Left lung (tissue), 14 donors: ENCODE results near the gene DNMT3A. TPM values are rescaled to one million over a fixed set of nuclear protein-coding genes. Genes with fewer than 3 reads are reported as not detected.

Experiments
- ATAC-seq: fragments of 200-7000 bp; cut with Tn5 transposase; one replicate; pipeline ENCODE4 v1.9.1; 2020; ENCODE audit warnings: moderate library complexity
- DNase-seq, 4 donors: peaks; one replicate each; pipeline ENCODE4 v3.0.0-alpha.2; 2013 to 2020
- H3K27ac ChIP-seq, 2 donors: fragments of 200-600 bp; sonication (generic) in 1 of 2; one replicate each; pipeline versions ENCODE4 v1.5.0 to v1.8.0; 2020 to 2021
- H3K27me3 ChIP-seq, 2 donors: fragments of 200-600 bp; sonication (generic) in 1 of 2; one replicate each; pipeline versions ENCODE4 v1.5.0 to v1.8.0; 2020 to 2021
- H3K36me3 ChIP-seq, 2 donors: fragments of 200-600 bp; sonication (generic) in 1 of 2; one replicate each; pipeline versions ENCODE4 v1.5.0 to v1.8.0; 2020 to 2021
- H3K4me1 ChIP-seq, 2 donors: fragments of 200-600 bp; one replicate each; pipeline ENCODE4 v1.8.0; 2021
- H3K4me3 ChIP-seq, 2 donors: fragments of 200-600 bp; sonication (generic) in 1 of 2; one replicate each; pipeline versions ENCODE4 v1.5.0 to v1.8.0; 2020 to 2021; ENCODE audit warnings: mild to moderate bottlenecking in 1 of 2
- H3K9me3 ChIP-seq, 2 donors: fragments of 200-600 bp; sonication (generic) in 1 of 2; one replicate each; pipeline versions ENCODE4 v1.5.0 to v1.8.0; 2020 to 2021
- CTCF ChIP-seq, 2 donors: fragments of 200-600 bp; sonication (generic) in 1 of 2; IDR thresholded peaks; one replicate each; pipeline versions ENCODE4 v1.5.0 to v1.8.0; 2021; ENCODE audit warnings: antibody characterized with exemption in 2 of 2
- intact Hi-C, 2 donors: fragments of 100-400 bp; cut with DNase I; formaldehyde crosslinking; loops; one replicate each; pipeline versions ENCODE4 v1.11.2 to v1.14.2; 2022
- long read RNA-seq, 12 donors: library from polyadenylated mRNA in 2 of 12; unstranded in 2 of 12; transcript quantifications; one replicate each; pipeline ENCODE4 v2.0.0 and lab custom pipeline, GENCODE V29; 2019 to 2026
- polyA plus RNA-seq, 6 donors: library from polyadenylated mRNA; unstranded; fragments of 120-200 nt; gene quantifications; one replicate each; pipeline ENCODE4 v1.2.1, GENCODE V29; 2013; ENCODE audit not compliant: insufficient read length in 6 of 6
- total RNA-seq, 2 donors: library from RNA; stranded (reverse); fragmentation: NEBNext Ultra II Directional; extraction: Animal tissue kit (Norgen Biotek cat#: 25700); gene quantifications; one replicate each; pipeline ENCODE4 v1.2.1, GENCODE V29; 2021
- donor health status: DM: no; HTN: yes; CAD: no.
- donor health status: DM: no; HTN: no; CAD: no.

The DNMT3A gene
- 10 to 100 TPM; 37.5 to 38.7 TPM for total RNA-seq
- 100 to 1,000 TPM in 4 of 6 donors, 10 to 100 TPM in 2; 89.7 to 123 (median 111) TPM for polyA plus RNA-seq
- long read RNA-seq, donor 1, full-length matches to known transcripts: 8 of 20 reads
- long read RNA-seq, donor 1, partial matches to known transcripts: 12 of 20 reads
- long read RNA-seq, donor 1, other reads (novel, unspliced or antisense): 0 of 20 reads
- long read RNA-seq, donor 2, full-length matches to known transcripts: 5 of 10 reads
- long read RNA-seq, donor 2, partial matches to known transcripts: 5 of 10 reads
- long read RNA-seq, donor 2, other reads (novel, unspliced or antisense): 0 of 10 reads
- long read RNA-seq, donor 3, full-length matches to known transcripts: 9 of 9 reads
- long read RNA-seq, donor 3, partial matches to known transcripts: 0 of 9 reads
- long read RNA-seq, donor 3, other reads (novel, unspliced or antisense): 0 of 9 reads
- long read RNA-seq, donor 4, partial matches to known transcripts: 1 of 4 reads
- long read RNA-seq, donor 4, other reads (novel, unspliced or antisense): 1 of 4 reads
- long read RNA-seq, donor 5, full-length matches to known transcripts: 3 of 3 reads
- long read RNA-seq, donor 5, partial matches to known transcripts: 0 of 3 reads
- long read RNA-seq, donor 5, other reads (novel, unspliced or antisense): 0 of 3 reads
- long read RNA-seq, donor 6, full-length matches to known transcripts: 9 of 9 reads
- long read RNA-seq, donor 6, partial matches to known transcripts: 0 of 9 reads
- long read RNA-seq, donor 6, other reads (novel, unspliced or antisense): 0 of 9 reads
- long read RNA-seq, donor 7, partial matches to known transcripts: 0 of 2 reads
- long read RNA-seq, donor 7, other reads (novel, unspliced or antisense): 0 of 2 reads
- long read RNA-seq, donor 8, partial matches to known transcripts: 7 of 11 reads
- long read RNA-seq, donor 8, other reads (novel, unspliced or antisense): 0 of 11 reads
- long read RNA-seq, donor 9: 0 reads
- long read RNA-seq, donor 10, partial matches to known transcripts: 0 of 2 reads
- long read RNA-seq, donor 10, other reads (novel, unspliced or antisense): 2 of 2 reads
- long read RNA-seq, donor 11, full-length matches to known transcripts: 3 of 3 reads
- long read RNA-seq, donor 11, partial matches to known transcripts: 0 of 3 reads
- long read RNA-seq, donor 11, other reads (novel, unspliced or antisense): 0 of 3 reads
- long read RNA-seq, donor 12, partial matches to known transcripts: 5 of 9 reads
- long read RNA-seq, donor 12, other reads (novel, unspliced or antisense): 0 of 9 reads

- Histone ChIP-seq H3K4me1 (peaks cover 12 to 34% of the 10 kb centered on the region in 2 donors), H3K9me3 (no peaks in the 10 kb centered on the region), H3K4me3 (peak within 1 kb of the TSS; percentile 54 to 74), H3K27ac (peak within 1 kb of the TSS; percentile 59 to 68), H3K36me3 (no peaks in the 10 kb centered on the region), H3K27me3 (no peaks in the 10 kb centered on the region)
- peak; percentile 9 for ATAC-seq
- DNase-seq: peak in 3 of 4 donors; percentile 70 to 93 (median 85)
- no peak for TF ChIP-seq CTCF (IDR thresholded peaks at IDR 0.05)
- intact Hi-C loops: no loop called here
Measured at GRCh38 chr2:25341753-25342371, at the start of gene DNMT3A. Gene DNMT3A (minus strand): TSS chr2:25341925. CDS start chr2:25313984, 27,941 bp downstream.

GRCh38 chr2:25389161-25389560, 47.4 kb upstream of the DNMT3A start:
- no peak for TF ChIP-seq CTCF (IDR thresholded peaks at IDR 0.05)
- intact Hi-C loops: no loop called here
- Histone ChIP-seq H3K27ac (no peak overlapping the region), H3K36me3 (peaks cover 0 to 6% of the 10 kb centered on the region in 2 donors), H3K27me3 (no peaks in the 10 kb centered on the region), H3K4me3 (no peak overlapping the region), H3K4me1 (no peaks in the 10 kb centered on the region), H3K9me3 (no peaks in the 10 kb centered on the region)
- ATAC-seq (no peak), DNase-seq (peak in 1 of 4 donors; percentile 79)

GRCh38 chr2:25388491-25388890, 46.8 kb upstream of the DNMT3A start:
- no peak for DNase-seq
- TF ChIP-seq CTCF (IDR thresholded peaks at IDR 0.05): no peak

GRCh38 chr2:25387876-25388449, 46.2 kb upstream of the DNMT3A start:
- no peak overlapping the region for H3K4me3 ChIP-seq
- H3K4me1 ChIP-seq: no peaks in the 10 kb centered on the region
- H3K36me3 ChIP-seq: peaks cover 0 to 6% of the 10 kb centered on the region in 2 donors
- intact Hi-C loops: no loop called here
- H3K27me3 ChIP-seq: no peaks in the 10 kb centered on the region
- DNase-seq (no peak), ATAC-seq (no peak)
- H3K9me3 ChIP-seq: no peaks in the 10 kb centered on the region
- no peak for TF ChIP-seq CTCF (IDR thresholded peaks at IDR 0.05)
- no peak overlapping the region for H3K27ac ChIP-seq

More at GRCh38 chr2:25388491-25388890, 46.8 kb upstream of the DNMT3A start:
- Histone ChIP-seq H3K4me1 (no peaks in the 10 kb centered on the region), H3K36me3 (peaks cover 0 to 6% of the 10 kb centered on the region in 2 donors), H3K9me3 (no peaks in the 10 kb centered on the region), H3K27ac (no peak overlapping the region), H3K27me3 (no peaks in the 10 kb centered on the region), H3K4me3 (no peak overlapping the region)
- no peak for ATAC-seq
- intact Hi-C loops: no loop called here
